Epidermal melanocyte (primary cell): ENCODE data around the gene RAB4A.
"Not testable (repeated sequence)": the region's sequence is repeated elsewhere in the genome, so short reads cannot be mapped to it uniquely, and the experiment has no call there.

Source experiments
- DNase-seq: peaks from one replicate; pipeline ENCODE4 v3.0.0; 2011; ENCODE audit warnings: low spot score; ENCODE audit not compliant: insufficient read length

The RAB4A gene

GRCh38 chr1:229296541-229296941 is 25.6 kb downstream of the RAB4A start:
- DNase-seq: no peak

DNA sequence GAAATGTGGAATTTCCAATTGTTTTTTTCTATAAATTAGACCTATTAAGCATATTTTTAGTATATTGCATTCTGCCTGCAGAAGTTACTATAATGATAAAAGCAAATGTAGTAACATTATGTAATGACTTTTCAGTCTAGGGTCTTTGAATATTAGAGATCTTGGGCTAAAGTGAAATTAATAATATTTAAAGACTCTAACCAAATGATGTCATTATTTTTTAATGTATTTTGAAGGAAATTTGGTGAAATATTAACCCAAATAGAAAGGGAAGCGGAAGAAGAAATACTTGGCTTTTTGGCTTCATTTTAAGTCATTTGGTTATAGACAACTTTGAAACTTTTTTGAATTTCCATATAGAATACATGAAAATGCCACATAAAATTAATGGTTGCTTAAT is 26.8 kb downstream of the RAB4A start:
- no peak for DNase-seq

DNA sequence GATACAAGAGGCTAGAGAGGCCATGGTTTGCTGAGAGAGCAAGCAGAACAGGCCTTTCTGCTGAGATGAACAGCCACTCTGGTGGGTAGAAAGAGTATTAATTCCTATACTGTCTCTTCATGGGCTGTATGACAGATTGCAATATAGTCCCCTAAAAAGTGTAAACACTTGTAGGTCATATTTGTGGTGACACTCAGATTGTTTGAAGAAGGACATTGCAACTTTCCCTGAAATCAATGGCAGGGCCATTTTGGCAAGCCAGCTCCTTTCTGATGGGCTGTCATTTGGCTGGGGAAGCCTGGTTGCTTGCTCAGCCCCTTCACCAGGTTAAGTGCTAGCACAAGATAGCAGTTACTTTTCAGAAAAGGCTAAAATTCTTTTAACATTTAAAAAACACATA is 27.5 kb downstream of the RAB4A start:
- DNase-seq: no peak

DNA sequence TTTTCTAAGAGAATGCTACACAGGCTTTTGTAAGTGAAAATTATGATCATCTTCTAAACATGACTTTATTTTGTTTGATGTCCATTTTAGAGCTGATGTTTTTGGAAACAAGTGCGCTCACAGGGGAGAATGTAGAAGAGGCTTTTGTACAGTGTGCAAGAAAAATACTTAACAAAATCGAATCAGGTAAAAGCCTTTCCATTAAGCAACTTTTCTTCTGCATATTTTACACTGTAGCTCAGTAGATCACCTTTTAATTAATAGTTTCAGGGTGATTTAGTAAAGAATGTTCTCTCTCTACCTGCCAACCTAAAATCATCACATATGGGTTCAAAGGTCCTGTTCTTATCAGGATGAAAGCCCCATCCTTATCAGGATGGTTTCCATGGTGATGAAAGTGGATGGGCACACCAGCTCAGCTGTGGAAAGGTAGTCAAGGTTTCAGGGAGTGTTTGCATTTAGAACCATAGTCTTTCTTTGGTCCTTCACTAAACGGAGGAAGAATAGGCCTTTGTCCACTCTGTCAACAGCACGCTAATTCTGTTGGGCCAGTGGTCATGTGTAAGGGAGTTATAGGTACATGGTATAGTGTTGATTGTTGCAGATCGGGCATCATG is 28.1 kb downstream of the RAB4A start:
- no peak for DNase-seq

DNA sequence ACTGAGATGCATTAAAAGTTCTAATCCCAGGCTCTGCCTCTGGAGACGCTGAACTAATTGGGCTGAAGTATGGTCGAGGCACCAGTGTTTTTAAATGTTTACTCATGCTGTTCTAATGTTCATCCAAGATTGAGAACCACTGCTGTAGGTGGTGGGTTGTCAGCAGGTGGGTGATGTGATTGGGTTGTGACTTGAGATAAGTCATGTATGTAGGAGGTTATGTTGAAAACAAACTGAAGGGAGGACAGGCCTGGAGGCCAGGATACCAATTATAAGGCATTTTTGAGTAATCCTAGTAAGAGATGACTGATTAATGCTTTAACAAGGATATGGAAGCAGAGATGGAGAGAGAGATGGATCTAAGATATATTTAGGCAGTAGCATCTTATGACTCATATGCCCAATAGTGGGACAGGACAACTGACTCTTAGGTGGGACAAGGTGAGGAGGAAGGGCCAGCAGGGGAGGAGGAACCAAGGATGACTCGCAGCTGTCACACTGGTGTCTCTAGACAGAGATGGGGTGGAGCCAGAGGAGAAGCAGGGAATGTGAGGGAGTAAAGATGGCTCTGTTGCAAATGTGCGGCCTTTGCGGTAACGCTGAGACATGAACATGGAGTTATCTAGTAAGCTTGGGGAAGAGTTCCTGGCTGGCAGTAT is 29.3 kb downstream of the RAB4A start:
- no peak for DNase-seq

DNA sequence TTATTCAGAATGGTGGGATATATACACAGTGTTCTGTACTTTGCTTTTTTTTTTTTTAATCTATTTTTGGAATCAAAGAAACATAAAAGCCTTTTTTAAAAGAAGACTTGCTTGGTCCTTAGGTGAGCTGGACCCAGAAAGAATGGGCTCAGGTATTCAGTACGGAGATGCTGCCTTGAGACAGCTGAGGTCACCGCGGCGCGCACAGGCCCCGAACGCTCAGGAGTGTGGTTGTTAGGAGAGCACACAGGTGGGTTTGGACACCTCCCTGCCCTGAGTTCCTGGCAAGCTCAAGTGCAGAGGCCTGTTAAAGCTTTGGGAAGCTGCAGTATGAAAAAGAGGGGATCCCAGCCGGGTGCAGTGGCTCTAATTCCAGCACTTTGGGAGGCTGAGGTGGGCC is 31.8 kb downstream of the RAB4A start:
- no peak for DNase-seq

DNA sequence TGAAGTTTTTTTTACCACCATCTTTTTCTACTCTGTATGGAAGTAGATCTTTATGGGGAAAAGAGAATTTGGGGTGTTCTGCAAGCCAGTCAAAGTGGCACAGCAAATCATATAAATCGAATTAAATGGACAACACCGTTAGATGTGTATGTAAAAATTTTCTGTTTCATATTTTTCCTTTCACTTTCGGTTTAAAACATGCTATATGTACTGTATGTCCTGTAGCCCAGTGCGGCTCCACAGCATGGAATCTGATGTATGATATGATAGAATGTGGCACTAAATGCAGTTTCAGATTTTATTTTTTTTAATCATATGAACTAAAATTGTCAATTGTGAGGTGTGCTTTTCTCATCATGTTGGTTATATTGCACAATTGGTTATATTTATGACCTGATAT is 32.9 kb downstream of the RAB4A start:
- DNase-seq: no peak

DNA sequence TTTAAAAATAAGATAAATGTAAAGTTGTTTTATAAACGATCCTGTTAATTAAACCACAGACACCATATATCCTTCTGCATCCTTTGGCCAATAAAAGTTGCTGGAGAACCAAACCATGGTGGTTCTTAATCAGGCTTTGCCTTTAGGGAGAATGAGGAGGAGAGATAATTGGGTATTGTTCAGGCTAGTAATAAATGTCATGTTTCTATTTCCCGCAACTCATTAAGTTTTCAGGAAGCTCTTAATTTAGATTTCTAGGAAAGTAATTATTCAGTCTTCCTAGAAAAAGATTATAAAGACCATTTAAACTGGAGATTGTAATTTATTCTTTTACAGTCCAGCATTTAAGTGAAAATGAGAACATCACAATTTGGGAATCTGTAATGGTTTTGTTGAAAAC is 34.5 kb downstream of the RAB4A start:
- DNase-seq: no peak

DNA sequence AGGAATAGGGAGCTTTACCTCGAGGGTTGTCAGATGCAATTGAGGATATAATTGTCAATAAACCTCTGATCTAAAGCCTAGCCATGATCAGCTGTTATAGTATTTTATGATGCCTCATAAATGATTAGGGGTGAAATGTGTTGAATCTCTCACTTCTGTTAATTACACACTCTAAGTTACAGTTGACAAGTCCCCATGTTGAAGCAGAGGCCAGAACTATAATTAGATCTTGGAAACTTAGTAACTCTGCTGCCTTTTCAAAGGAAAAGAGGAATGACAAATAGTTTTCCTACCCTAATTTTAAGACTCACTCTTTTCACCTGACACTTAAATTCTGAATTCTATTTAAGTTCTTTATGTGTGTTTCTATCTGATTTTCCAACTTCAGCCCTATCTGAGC is 38.2 kb downstream of the RAB4A start:
- DNase-seq: no peak

GRCh38 chr1:229309684-229310083 is 38.8 kb downstream of the RAB4A start:
- DNase-seq: no peak

DNA sequence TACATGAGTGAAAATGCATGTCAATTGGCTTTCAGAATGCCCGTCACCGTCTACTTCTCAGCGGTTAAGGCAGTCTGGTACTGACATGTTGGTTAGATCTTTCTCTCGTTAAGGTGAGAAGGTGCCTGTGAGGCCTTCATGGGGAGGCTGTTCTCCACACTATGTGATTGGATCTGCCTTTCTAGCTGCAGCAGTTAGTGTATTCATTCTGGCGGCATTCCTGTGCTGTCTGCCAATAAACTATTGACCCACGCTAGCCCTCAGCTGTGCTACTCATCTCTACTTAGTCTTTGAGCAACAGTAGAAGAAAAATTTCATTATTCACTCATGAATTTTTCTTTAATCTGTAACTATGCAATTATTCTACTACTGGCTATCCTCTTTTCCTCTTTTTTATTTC is 39.9 kb downstream of the RAB4A start:
- DNase-seq: no peak

DNA sequence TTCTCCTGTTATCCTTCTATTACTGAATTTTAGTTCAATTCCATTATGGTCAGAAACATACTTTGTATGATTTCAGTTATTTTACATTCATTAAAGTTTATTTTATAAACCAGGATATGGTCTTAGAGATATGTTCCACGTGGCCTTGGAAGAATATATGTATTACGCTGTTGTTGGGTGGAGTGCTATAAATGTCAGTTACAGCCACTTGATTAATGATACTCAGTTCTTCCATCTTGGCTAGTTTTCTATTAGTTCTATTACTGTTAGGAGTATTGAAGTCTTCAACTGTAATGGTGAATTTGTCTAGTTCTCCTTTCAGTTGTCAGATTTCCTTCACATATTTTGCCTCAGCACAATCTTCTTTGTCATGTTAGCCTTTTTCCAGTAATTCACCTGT is 45.3 kb downstream of the RAB4A start:
- DNase-seq: no peak

DNA sequence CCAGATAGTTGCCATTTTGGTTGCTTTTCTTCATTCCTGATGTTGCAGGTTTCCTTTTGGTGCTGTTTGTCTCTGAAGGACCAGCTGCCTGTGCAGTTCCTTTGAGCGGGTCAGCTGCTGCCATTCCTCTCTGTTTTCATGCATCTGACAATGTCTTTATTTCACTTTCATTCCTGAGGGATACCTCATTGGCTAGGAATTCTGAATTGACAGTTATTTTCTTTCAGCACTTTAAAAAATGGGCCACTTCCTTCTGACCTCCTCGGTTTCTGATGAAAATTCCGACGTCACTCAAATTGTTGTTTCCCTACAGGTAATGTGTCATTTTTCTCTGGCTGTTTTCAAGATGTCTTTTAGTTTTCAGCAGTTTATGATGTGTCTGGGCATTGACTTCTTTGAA is 47.1 kb downstream of the RAB4A start:
- DNase-seq: no peak

- DNase-seq: no peak
Measured at GRCh38 chr1:229319487-229319886, 48.6 kb downstream of the RAB4A start.

DNA sequence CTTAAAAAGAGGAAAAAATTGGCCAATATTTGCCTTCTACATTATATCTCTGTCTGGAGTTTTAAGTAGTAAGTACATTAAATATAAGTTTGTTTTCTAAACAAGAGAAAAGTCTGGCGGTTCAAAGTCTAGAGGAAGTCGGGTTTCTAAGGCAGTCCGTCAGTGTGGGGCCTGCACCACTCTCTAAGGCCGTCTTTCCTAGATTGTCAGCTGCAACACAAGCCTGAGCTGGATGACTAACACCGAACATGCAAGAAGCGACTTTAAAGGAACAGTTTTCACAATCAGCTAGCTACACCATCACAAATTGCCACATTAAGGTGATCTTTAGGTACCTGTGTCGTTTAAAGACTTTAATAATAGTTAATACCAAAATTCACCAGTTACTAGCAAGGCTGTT is 52.3 kb downstream of the RAB4A start:
- no peak for DNase-seq

GRCh38 chr1:229323885-229324553 is 53.1 kb downstream of the RAB4A start:
- DNase-seq: no peak

DNA sequence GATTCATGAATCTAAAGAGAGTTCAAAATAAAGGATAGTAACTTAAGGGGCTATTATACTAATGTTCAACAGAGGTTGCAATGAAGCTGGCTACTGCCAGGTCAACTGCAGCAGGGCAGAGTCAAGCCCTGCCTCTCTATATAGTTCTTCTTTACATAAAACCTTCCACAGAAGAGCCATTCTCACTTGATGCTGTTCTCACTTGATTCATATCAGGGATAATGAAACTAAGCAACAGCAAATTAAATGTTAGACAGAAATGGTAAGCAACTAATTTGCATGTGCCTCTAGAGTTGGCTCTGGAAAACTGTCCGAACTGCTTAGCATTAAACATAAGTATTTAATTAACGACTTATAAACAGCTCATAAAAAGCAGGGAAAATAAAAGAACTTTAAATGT is 54.5 kb downstream of the RAB4A start:
- DNase-seq: no peak

DNA sequence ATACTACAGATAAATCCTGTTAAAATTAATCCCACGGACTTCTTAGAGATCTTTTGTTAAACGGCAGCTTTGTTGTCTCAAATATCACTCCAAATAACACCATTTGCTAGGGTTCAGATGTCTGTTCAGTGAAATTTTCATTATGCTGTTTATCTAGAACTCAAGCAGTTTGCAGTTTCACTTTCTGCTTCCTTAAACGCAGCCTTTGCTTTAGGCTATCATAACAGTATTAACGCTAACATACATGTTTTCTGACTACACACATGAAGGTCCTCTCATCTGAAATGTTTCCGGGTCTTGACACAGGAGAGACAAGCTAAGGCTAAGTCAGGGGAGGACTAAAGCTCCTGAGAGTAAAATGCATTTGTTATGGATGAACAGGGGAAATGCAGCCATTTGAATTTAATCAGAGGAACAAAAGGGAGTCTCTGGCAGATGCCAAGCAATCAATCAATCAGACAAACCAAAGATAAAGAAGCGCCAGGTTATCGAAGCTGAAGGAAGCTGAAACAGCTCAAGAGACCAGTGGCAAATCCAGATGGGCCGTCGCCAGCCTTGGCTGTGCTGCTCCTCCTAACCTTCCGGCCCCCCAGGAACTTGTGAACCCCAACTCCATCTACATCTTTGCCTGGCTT is 55.1 kb downstream of the RAB4A start:
- no peak for DNase-seq

- DNase-seq: no peak
Measured at GRCh38 chr1:229326601-229327000, 55.7 kb downstream of the RAB4A start.

DNA sequence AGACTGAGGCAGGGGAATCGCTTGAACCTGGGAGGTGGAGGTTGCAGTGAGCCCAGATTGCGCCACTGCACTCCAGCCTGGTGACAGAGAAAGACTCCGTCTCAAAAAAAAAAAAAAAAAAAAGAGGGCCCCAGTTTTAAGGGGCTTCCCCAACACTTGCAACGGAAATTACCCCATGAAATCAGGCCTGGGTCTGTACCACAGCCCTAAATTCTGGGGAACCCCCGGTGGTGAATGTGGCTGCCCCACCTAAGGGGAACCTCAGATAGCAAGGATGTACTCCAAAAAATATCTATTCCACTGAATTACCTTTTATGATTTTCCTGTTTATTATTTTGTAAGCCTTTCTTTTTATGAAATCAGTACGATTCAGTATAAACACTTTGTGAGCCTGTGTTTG is 56.9 kb downstream of the RAB4A start:
- not testable (repeated sequence) for DNase-seq

GRCh38 chr1:229328598-229329362 is 57.9 kb downstream of the RAB4A start:
- DNase-seq: no peak

DNA sequence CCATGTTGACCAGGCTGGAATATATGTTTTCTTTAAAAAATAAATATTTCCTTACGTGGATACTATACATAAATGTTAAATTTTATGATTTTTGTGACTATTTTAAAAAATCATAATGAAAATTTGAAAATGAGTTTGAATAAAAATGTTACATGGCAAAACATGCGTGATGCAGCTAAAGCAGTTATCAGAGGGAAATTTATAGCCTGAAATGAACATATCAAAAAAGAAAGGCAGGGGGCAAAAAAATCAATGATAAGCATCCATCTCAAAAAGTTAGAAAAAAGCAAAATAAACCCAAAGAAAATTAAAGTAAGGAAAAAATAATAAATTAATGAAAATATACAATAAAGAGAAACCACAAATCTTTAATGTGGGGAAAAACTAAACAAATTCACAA is 63.4 kb downstream of the RAB4A start:
- DNase-seq: no peak
